GM18951 (cell line): ENCODE data around the gene KANK4.

Experiments used
- POLR2A ChIP-seq: IDR thresholded peaks from 4 replicates; pipeline ENCODE4 v1.6.1; 2011; ENCODE audit warnings: mild to moderate bottlenecking; ENCODE audit not compliant: insufficient read length, insufficient read depth; ENCODE audit errors: extremely low read depth
- in situ Hi-C: fragments of 300-500 bp; cut with MboI; formaldehyde crosslinking; loops from one replicate; pipeline ENCODE4 v1.12.0; 2022; ENCODE audit warnings: low sequenced_read_pairs, mixed read lengths, inconsistent platforms; ENCODE audit not compliant: unreplicated experiment

Gene KANK4

GRCh38 chr1:62307895-62308492 is 11.2 kb downstream of the KANK4 start:
- in situ Hi-C loops: no loop called here
- TF ChIP-seq POLR2A: no peak

DNA sequence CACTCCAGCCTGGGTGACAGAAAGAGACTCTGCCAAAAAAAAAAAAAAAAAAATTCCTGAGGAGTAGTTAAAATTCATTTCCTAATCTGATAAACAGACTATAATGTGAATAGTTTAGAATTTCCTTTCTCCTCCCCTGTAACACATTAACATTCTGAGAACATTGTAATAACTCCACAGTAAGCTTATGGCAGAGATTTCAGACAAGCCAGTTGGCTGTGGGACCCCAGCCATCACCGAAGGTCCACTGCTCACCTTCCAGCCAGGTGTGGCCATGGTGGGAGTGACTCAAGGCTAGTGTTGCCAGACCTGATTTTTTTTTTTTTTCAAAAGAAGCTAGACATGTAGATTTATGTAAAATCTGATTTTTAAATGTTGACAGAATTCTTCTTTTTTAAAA is 11.8 kb downstream of the KANK4 start:
- TF ChIP-seq POLR2A: no peak

GRCh38 chr1:62306065-62306464 is 13.2 kb downstream of the KANK4 start:
- no peak for TF ChIP-seq POLR2A
- in situ Hi-C loops: no loop called here

More for the DNA sequence above, 11.8 kb downstream of the KANK4 start:
- in situ Hi-C loops: no loop called here

GRCh38 chr1:62304975-62305374 is 14.3 kb downstream of the KANK4 start:
- TF ChIP-seq POLR2A: no peak

GRCh38 chr1:62304515-62304914 is 14.7 kb downstream of the KANK4 start:
- in situ Hi-C loops: no loop called here
- TF ChIP-seq POLR2A: no peak

More at GRCh38 chr1:62304975-62305374, 14.3 kb downstream of the KANK4 start:
- in situ Hi-C loops: no loop called here

- no peak for TF ChIP-seq POLR2A
Measured at GRCh38 chr1:62301726-62302390, 17.4 kb downstream of the KANK4 start.

DNA sequence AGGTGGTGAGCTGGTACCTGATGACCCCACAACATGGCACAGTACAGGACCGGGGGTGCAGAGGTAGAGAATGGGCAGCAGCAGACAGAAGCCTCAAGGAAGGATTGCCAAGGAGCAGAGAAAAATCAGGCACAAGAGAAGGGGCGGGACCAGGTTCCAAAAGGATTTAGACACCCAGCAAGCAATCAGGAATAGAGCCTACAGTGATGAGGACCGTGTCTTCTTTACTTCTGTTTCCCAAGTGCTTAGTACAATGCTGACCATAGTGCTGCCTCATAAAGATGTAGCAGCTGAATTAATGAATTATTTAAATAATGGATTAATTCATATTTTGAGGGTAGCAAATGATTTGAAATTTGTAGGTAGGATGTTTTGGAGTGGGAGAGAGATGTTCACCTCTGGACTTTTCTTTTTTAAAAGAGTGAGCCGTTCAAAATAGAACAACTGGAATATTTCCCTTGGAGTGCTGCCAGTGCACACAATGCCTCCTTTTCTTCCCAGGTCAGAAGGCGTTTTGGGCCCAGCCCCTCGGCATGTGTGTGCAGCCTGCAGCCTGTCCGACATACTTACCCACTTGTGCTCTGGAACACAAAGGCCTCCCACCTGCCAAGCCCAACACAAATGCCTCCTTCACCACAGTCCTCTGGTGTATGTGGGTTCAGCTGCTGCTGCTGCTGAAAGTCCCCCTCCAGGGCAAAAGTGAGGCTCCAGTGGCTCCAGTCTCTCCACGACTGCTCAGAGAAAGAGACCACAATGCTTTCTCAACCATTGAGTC is 19.6 kb downstream of the KANK4 start:
- TF ChIP-seq POLR2A: no peak
- in situ Hi-C loops: no loop called here

More at GRCh38 chr1:62301726-62302390, 17.4 kb downstream of the KANK4 start:
- in situ Hi-C loops: no loop called here

DNA sequence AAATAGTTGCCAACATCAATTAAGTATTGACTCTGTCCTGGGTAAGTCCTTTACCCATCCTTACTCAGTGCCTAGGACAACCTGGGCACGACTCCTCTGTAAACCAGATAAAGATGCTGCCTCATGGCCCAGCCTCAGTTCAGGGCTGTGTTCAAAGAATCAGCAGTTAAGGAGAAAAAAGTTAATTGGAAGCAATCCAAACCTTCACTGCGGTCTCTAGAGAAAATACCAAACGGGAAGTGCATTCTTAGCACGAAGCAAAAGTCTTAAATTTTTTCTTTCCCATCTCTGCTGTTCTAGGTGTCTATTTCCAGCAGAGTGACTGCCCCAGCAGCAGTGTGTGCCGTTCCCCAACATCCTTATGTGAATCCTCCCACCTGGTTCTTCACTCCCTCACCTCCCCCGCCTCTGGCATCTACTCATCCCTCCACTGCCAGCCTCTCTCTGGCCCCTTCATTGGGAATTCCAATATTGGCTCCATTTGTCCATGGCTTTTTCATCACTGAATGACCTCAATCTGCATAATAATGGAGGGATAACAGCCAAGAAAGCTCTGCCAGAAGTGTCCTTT is 23.2 kb downstream of the KANK4 start:
- in situ Hi-C loops: no loop called here
- no peak for TF ChIP-seq POLR2A

- TF ChIP-seq POLR2A: no peak
- in situ Hi-C loops: no loop called here
Measured at GRCh38 chr1:62294261-62294660, 25.0 kb downstream of the KANK4 start.

DNA sequence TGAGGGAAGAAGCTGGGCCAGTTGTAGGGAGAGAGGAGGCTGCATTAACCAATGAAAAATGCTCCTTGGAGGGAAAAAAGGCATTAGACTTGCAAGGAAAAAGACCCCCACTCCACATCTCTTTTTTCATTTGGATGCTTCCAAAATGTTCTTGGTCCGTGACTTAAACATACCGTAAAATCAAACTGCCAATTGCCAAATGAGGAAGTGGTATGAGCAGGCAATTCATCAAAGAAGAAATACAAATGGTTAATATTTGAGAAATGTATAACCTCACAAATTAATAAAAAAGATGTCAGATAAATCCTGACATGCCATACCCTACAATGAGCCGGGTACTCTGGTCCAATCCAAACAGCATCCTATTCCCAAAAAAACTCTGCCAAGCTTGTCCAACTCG is 30.6 kb downstream of the KANK4 start:
- TF ChIP-seq POLR2A: no peak
- in situ Hi-C loops: no loop called here

DNA sequence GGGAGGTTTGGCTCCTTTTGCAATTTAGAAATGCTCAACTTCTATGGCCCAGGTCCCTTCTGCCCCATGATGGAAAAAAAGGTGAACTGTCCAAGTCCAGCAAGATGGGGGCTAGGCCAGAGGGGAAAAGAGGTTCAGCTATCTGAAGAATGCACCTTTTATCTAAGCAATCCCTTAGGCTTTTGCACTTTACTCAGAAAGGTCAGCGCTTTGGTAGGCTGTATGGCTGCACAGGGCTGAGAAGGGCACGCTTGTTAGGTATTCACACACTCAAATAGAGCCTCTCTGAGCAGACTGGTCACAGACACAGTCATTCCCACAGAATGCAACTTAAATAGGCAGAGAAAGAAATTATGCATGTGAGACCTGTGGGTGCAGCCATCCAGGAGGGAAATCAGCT is 31.0 kb downstream of the KANK4 start:
- TF ChIP-seq POLR2A: no peak
- in situ Hi-C loops: no loop called here

DNA sequence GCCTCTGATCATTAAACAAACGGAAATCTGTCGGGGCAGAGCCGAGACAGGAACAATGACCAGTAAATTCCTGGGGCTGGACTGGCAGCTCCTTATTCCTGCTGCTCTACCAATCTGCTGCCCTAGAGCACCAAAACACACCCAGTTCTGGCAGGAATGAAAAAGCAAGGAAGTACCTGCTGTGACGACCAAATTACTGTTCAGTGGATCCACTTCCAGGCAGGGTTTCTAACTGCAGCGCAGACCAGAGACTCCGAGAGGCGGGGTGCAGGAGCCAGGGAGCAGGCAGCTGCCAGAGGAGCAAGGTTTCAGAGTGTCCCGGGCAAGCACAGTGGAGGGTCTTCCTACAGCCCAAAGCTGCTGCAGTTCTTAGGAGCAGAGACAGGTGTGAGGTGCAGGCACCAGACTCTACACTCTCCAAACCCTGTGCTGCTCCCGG is 32.4 kb downstream of the KANK4 start:
- in situ Hi-C loops: no loop called here
- TF ChIP-seq POLR2A: no peak
